DMS53 treated with DMSO at 0.1 percent for 48 hours (cell line): ENCODE results near the gene DCC.
"Not testable (repeated sequence)": the region's sequence is repeated elsewhere in the genome, so short reads cannot be mapped to it uniquely, and the experiment has no call there.

Source experiments
- DNase-seq: peaks from one replicate; lab custom pipeline; 2025; ENCODE audit not compliant: unreplicated experiment; lab: John Stamatoyannopoulos, UW

The DCC gene

GRCh38 chr18:53458944-53459580 lies 1119.1 kb downstream of the DCC start:
- DNase-seq, result no peak

- DNase-seq, result no peak
Measured at GRCh38 chr18:53467756-53468155, 1127.8 kb downstream of the DCC start.

GRCh38 chr18:53468173-53468572 lies 1128.2 kb downstream of the DCC start:
- DNase-seq, result not testable (repeated sequence)

GRCh38 chr18:53472546-53472945 lies 1132.5 kb downstream of the DCC start:
- DNase-seq, result no peak

- DNase-seq, result no peak
Measured at GRCh38 chr18:53478155-53478554, 1138.2 kb downstream of the DCC start.

- DNase-seq, result no peak
Measured at GRCh38 chr18:53486296-53486695, 1146.3 kb downstream of the DCC start.

- no peak for DNase-seq
Measured at GRCh38 chr18:53489266-53489665, 1149.3 kb downstream of the DCC start.

- DNase-seq, result no peak
Measured at GRCh38 chr18:53490019-53490418, 1150.0 kb downstream of the DCC start.

- no peak for DNase-seq
Measured at GRCh38 chr18:53496028-53496427, 1156.0 kb downstream of the DCC start.

GRCh38 chr18:53503914-53504441 lies 1164.0 kb downstream of the DCC start:
- DNase-seq, result no peak

GRCh38 chr18:53508529-53508928 lies 1168.5 kb downstream of the DCC start:
- DNase-seq, result no peak

GRCh38 chr18:53509886-53510285 lies 1169.9 kb downstream of the DCC start:
- DNase-seq, result peak; percentile 12

- DNase-seq, result peak; percentile 21
Measured at GRCh38 chr18:53511725-53512124, 1171.7 kb downstream of the DCC start.

- no peak for DNase-seq
Measured at GRCh38 chr18:53521068-53521467, 1181.1 kb downstream of the DCC start.

GRCh38 chr18:53526101-53526870 lies 1186.3 kb downstream of the DCC start:
- no peak for DNase-seq

- DNase-seq, result no peak
Measured at GRCh38 chr18:53527365-53527764, 1187.4 kb downstream of the DCC start.

- no peak for DNase-seq
Measured at GRCh38 chr18:53531187-53531586, 1191.2 kb downstream of the DCC start.

- DNase-seq, result no peak
Measured at GRCh38 chr18:53531896-53532295, 1191.9 kb downstream of the DCC start.

GRCh38 chr18:53534203-53534602 lies 1194.2 kb downstream of the DCC start:
- no peak for DNase-seq

- no peak for DNase-seq
Measured at GRCh38 chr18:53534695-53535094, 1194.7 kb downstream of the DCC start.

- no peak for DNase-seq
Measured at GRCh38 chr18:53536908-53537307, 1196.9 kb downstream of the DCC start.

GRCh38 chr18:53541924-53542323 lies 1201.9 kb downstream of the DCC start:
- DNase-seq, result no peak
